Measurements from ENCODE around the gene SHC2.
"Not testable (repeated sequence)": the region's sequence is repeated elsewhere in the genome, so short reads cannot be mapped to it uniquely, and the experiment has no call there.

The SHC2 gene

GRCh38 chr19:424546-424945, 36.3 kb downstream of the SHC2 start:
- no peak for DNase-seq (ENCODE audit: low read depth, low spot score)

- no peak for DNase-seq (ENCODE audit: low read depth, low spot score)
Measured at GRCh38 chr19:423691-424466, 37.0 kb downstream of the SHC2 start.

GRCh38 chr19:422917-423226, 38.0 kb downstream of the SHC2 start:
- DNase-seq (ENCODE audit: low read depth, low spot score) = not testable (repeated sequence)

GRCh38 chr19:422213-422916, 38.5 kb downstream of the SHC2 start:
- DNase-seq (ENCODE audit: low read depth, low spot score) = no peak

GRCh38 chr19:419721-420515, 40.9 kb downstream of the SHC2 start:
- no peak for DNase-seq (ENCODE audit: low read depth, low spot score)

- no peak for DNase-seq (ENCODE audit: low read depth, low spot score)
Measured at GRCh38 chr19:418761-419671, 41.8 kb downstream of the SHC2 start.

GRCh38 chr19:416416-416815, 44.4 kb downstream of the SHC2 start:
- DNase-seq (ENCODE audit: low read depth, low spot score) = no peak

GRCh38 chr19:415292-415691, 45.5 kb downstream of the SHC2 start:
- DNase-seq (ENCODE audit: low read depth, low spot score) = no peak

- no peak for DNase-seq (ENCODE audit: low read depth, low spot score)
Measured at GRCh38 chr19:413756-414420, 46.9 kb downstream of the SHC2 start.

GRCh38 chr19:412356-413355, 48.2 kb downstream of the SHC2 start:
- no peak for DNase-seq (ENCODE audit: low read depth, low spot score)

GRCh38 chr19:411723-412355, 49.0 kb downstream of the SHC2 start:
- no peak for DNase-seq (ENCODE audit: low read depth, low spot score)

GRCh38 chr19:411121-411722, 49.6 kb downstream of the SHC2 start:
- DNase-seq (ENCODE audit: low read depth, low spot score) = not testable (repeated sequence)

GRCh38 chr19:410243-410781, 50.5 kb downstream of the SHC2 start:
- no peak for DNase-seq (ENCODE audit: low read depth, low spot score)

- DNase-seq (ENCODE audit: low read depth, low spot score) = no peak
Measured at GRCh38 chr19:409516-410242, 51.2 kb downstream of the SHC2 start.

- no peak for DNase-seq (ENCODE audit: low read depth, low spot score)
Measured at GRCh38 chr19:408902-409515, 51.8 kb downstream of the SHC2 start, which contains the start of gene C2CD4C. Gene C2CD4C (minus strand): TSS chr19:409147. CDS start chr19:408361, 786 bp downstream.

- no peak for DNase-seq (ENCODE audit: low read depth, low spot score)
Measured at GRCh38 chr19:408441-408901, 52.4 kb downstream of the SHC2 start.
